ENCODE results near the gene ZNF217. TPM values are rescaled to one million over a fixed set of nuclear protein-coding genes. Genes with fewer than 3 reads are reported as not detected.
"Not testable (repeated sequence)": the region's sequence is repeated elsewhere in the genome, so short reads cannot be mapped to it uniquely, and the experiment has no call there.

Gene ZNF217
- total RNA-seq, 1 donor from 2014 or later: 40.8 TPM

DNA sequence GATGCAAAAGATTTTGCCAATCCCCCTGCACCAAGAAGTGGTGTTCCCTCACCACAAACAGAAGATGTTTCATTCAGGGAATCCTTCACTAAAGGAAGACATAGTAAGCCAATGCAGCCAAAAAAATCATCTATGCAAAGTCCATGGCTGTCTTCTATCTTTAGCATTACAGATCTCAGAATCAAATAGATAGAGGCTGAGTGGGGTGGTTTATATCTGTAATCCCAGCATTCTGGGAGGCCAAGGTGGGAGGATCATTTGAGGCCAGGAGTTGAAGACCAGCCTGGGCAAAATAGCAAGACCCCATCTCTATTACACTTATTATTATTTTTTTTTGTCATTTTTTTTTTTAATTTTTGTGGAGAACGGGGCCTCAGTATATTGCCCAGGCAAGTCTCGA lies 32.9 kb upstream of the ZNF217 start:
- H3K36me3 ChIP-seq (ENCODE audit: control insufficient read depth, insufficient read depth, low read length): no peaks in the 10 kb centered on the region
- H3K27me3 ChIP-seq (ENCODE audit: control insufficient read depth, insufficient read depth, low read length): no peaks in the 10 kb centered on the region
- no peak overlapping the region for H3K4me3 ChIP-seq (ENCODE audit: low read depth, low read length)
- no peak for DNase-seq (ENCODE audit: low read depth)
- no peak for TF ChIP-seq CTCF (IDR thresholded peaks at IDR 0.05; ENCODE audit: insufficient read depth, low read length, poor library complexity, severe bottlenecking)

DNA sequence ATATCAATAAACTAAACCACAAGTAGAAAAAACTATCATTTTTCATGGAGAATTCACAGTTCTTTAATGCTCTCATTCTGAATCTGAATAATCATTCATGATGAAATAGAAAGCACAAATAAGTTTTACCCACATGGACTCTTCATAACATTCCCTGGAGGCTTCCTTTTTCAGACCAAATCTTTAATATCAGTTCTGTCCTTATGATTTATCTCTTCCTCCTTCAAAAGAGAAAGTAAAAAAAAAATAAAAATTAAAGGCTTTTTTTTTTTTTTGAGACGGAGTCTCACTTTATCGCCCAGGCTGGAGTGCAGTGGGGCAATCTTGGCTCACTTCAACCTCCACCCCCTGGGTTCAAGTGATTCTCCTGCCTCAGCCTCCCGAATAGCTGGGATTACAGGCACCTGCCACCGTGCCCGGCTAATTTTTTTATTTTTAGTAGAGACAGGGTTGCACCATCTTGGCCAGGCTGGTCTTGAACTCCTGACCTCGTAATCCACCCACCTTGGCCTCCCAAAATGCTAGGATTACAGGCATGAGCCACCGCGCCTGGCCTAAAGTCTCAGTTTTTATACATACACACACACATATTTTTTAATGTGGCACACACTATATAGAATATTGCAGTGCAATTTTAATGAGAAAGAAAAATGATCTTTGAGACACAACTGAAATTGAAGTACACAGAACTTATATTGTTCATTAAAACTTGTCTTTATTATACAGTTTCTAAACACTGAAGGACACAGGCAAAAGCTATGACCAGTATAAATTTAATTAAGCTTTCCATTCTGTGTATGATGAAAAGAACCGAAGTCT lies 31.9 kb upstream of the ZNF217 start:
- Histone ChIP-seq H3K4me3 (ENCODE audit: low read depth, low read length) (no peak overlapping the region), H3K27me3 (ENCODE audit: control insufficient read depth, insufficient read depth, low read length) (no peaks in the 10 kb centered on the region), H3K36me3 (ENCODE audit: control insufficient read depth, insufficient read depth, low read length) (no peaks in the 10 kb centered on the region)
- no peak for TF ChIP-seq CTCF (IDR thresholded peaks at IDR 0.05; ENCODE audit: insufficient read depth, low read length, poor library complexity, severe bottlenecking)
- no peak for DNase-seq (ENCODE audit: low read depth)

DNA sequence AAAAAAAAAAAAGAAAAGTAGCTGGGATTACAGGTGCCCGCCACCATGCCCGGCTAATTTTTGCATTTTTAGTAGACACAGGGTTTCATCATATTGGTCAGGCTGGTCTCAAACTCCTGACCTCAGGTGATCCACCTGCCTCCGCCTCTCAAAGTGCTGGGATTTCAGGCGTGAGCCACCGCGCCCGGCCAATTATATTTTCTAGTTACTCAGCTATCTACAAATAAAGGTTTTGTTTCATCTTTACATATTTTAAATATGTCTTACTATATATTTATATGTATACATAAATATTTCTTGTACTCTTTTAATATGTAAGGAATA lies 31.2 kb upstream of the ZNF217 start:
- H3K36me3 ChIP-seq (ENCODE audit: control insufficient read depth, insufficient read depth, low read length); H3K4me3 ChIP-seq (ENCODE audit: low read depth, low read length); H3K27me3 ChIP-seq (ENCODE audit: control insufficient read depth, insufficient read depth, low read length); DNase-seq (ENCODE audit: low read depth): not testable (repeated sequence)

GRCh38 chr20:53623454-53624211 lies 30.0 kb upstream of the ZNF217 start:
- DNase-seq (ENCODE audit: low read depth): peak; percentile 32
- Histone ChIP-seq H3K36me3 (ENCODE audit: control insufficient read depth, insufficient read depth, low read length) (no peaks in the 10 kb centered on the region), H3K27me3 (ENCODE audit: control insufficient read depth, insufficient read depth, low read length) (no peaks in the 10 kb centered on the region), H3K4me3 (ENCODE audit: low read depth, low read length) (no peak overlapping the region)
- TF ChIP-seq CTCF (IDR thresholded peaks at IDR 0.05; ENCODE audit: insufficient read depth, low read length, poor library complexity, severe bottlenecking): no peak

DNA sequence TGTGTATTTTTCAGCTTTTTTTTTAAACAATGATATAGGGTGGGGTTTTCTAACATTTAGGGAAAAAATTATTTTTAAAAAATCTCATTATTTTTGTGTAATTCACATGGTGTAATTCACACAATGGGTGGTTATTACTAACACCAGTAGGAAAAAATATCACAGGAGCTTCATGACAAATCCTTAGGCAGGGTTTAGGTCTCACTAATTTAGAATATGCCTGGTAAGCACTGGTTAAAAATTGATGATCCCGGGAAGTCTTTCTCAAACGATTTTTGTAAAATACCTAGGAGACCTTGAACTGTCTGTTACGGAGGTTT lies 29.5 kb upstream of the ZNF217 start:
- Histone ChIP-seq H3K4me3 (ENCODE audit: low read depth, low read length) (no peak overlapping the region), H3K27me3 (ENCODE audit: control insufficient read depth, insufficient read depth, low read length) (no peaks in the 10 kb centered on the region), H3K36me3 (ENCODE audit: control insufficient read depth, insufficient read depth, low read length) (no peaks in the 10 kb centered on the region)
- no peak for DNase-seq (ENCODE audit: low read depth)
- peak; percentile 1 for TF ChIP-seq CTCF (IDR thresholded peaks at IDR 0.05; ENCODE audit: insufficient read depth, low read length, poor library complexity, severe bottlenecking)

GRCh38 chr20:53622247-53623133 lies 28.9 kb upstream of the ZNF217 start:
- no peaks in the 10 kb centered on the region for H3K36me3 ChIP-seq (ENCODE audit: control insufficient read depth, insufficient read depth, low read length)
- H3K27me3 ChIP-seq (ENCODE audit: control insufficient read depth, insufficient read depth, low read length): no peaks in the 10 kb centered on the region
- no peak overlapping the region for H3K4me3 ChIP-seq (ENCODE audit: low read depth, low read length)
- DNase-seq (ENCODE audit: low read depth): no peak
- TF ChIP-seq CTCF (IDR thresholded peaks at IDR 0.05; ENCODE audit: insufficient read depth, low read length, poor library complexity, severe bottlenecking): no peak

Data from kidney epithelial cell (primary cell).